K562 (cell line): ENCODE measurements around the gene GPRC5B.

ENCODE experiments used
- CHD4 ChIP-seq: fragments of 200-600 bp; sonication (generic); IDR thresholded peaks from 3 replicates; pipeline ENCODE4 v1.6.1; 2012; ENCODE audit warnings: low read depth, mild to moderate bottlenecking, mixed read lengths, low read length, inconsistent platforms; ENCODE audit not compliant: insufficient read depth, insufficient replicate concordance, poor library complexity, severe bottlenecking
- GATAD2B ChIP-seq: fragments of 450-650 bp; IDR thresholded peaks from 2 replicates; pipeline ENCODE4 v1.6.1; 2017; ENCODE audit warnings: mild to moderate bottlenecking, borderline replicate concordance
- MCM3 ChIP-seq: fragments of 450-650 bp; IDR thresholded peaks from 2 replicates; pipeline ENCODE4 v1.6.1; 2016
- POLR2A ChIP-seq: fragments of 450-650 bp; conservative IDR thresholded peaks from 2 replicates; pipeline ENCODE4 v1.6.1; 2016
- POLR2AphosphoS5 ChIP-seq: IDR thresholded peaks from 2 replicates; pipeline ENCODE4 v1.6.1; 2011; ENCODE audit warnings: mild to moderate bottlenecking, low read depth, low read length, moderate library complexity; ENCODE audit not compliant: control insufficient read depth, insufficient read depth
- RFX5 ChIP-seq: IDR thresholded peaks from 2 replicates; pipeline ENCODE4 v1.6.1; 2011; ENCODE audit warnings: low read depth, mild to moderate bottlenecking, improper control_type of control experiment, low read length
- RNF2 ChIP-seq: sonication (generic); IDR thresholded peaks from 2 replicates; pipeline ENCODE4 v1.6.1; 2016
- ZNF263 ChIP-seq: sonication (generic); formaldehyde crosslinking; IDR thresholded peaks from 2 replicates; pipeline ENCODE4 v1.8.0; 2022; ENCODE audit warnings: mild to moderate bottlenecking, missing genetic modification reagents, borderline replicate concordance

DNA sequence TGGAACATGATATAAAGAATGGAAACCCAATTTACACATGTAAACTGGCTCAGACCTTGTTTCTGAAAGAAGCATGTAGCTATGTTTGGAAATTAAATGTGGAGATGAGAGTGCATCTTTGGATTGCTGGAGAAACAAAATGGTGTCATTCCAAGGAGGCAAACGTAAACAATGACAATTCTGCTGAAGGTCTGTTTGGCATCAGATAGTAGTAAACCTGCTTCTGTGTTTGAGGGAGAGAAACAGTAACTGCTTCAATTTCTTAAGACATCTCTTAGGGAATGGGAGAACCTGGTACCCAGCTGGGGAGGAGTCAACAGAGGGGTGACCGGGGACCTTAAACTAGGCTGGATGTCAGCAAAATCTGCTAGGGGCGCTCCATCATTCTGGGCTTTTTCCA, 23.5 kb downstream of the GPRC5B start:
- TF ChIP-seq ZNF263 (CRISPR knock-in tag) = no peak
- no peak for TF ChIP-seq MCM3
- no peak for TF ChIP-seq RFX5
- TF ChIP-seq CHD4 = no peak
- no peak for TF ChIP-seq POLR2AphosphoS5
- TF ChIP-seq RNF2 = no peak
- no peak for TF ChIP-seq GATAD2B
- no peak for TF ChIP-seq POLR2A
